SIG-M5 (cell line): ENCODE results near the gene NMNAT2.

ENCODE experiments used
- DNase-seq: peaks from one replicate; lab custom pipeline; 2025; lab: John Stamatoyannopoulos, UW

NMNAT2 gene

GRCh38 chr1:183237046-183237445, 181.1 kb downstream of the NMNAT2 start:
- no peak for DNase-seq

GRCh38 chr1:183236158-183236725, 181.9 kb downstream of the NMNAT2 start:
- DNase-seq = no peak

GRCh38 chr1:183235503-183235902, 182.7 kb downstream of the NMNAT2 start:
- no peak for DNase-seq

GRCh38 chr1:183234660-183235476, 183.3 kb downstream of the NMNAT2 start:
- DNase-seq = no peak

- no peak for DNase-seq
Observed at GRCh38 chr1:183233113-183233512, 185.1 kb downstream of the NMNAT2 start.

- DNase-seq = no peak
Observed at GRCh38 chr1:183231545-183231944, 186.6 kb downstream of the NMNAT2 start.

GRCh38 chr1:183230413-183230812, 187.8 kb downstream of the NMNAT2 start:
- DNase-seq = no peak

- DNase-seq = no peak
Observed at GRCh38 chr1:183228347-183229220, 189.6 kb downstream of the NMNAT2 start.

GRCh38 chr1:183227422-183228346, 190.5 kb downstream of the NMNAT2 start:
- DNase-seq = no peak

- DNase-seq = no peak
Observed at GRCh38 chr1:183226963-183227362, 191.2 kb downstream of the NMNAT2 start.

GRCh38 chr1:183226361-183226760, 191.8 kb downstream of the NMNAT2 start:
- DNase-seq = no peak

GRCh38 chr1:183223467-183223866, 194.7 kb downstream of the NMNAT2 start:
- no peak for DNase-seq

- DNase-seq = no peak
Observed at GRCh38 chr1:183222909-183223308, 195.3 kb downstream of the NMNAT2 start.

GRCh38 chr1:183219616-183220009, 198.6 kb downstream of the NMNAT2 start:
- no peak for DNase-seq

GRCh38 chr1:183218971-183219615, 199.1 kb downstream of the NMNAT2 start:
- DNase-seq = no peak

GRCh38 chr1:183218027-183218618, 200.1 kb downstream of the NMNAT2 start:
- DNase-seq = no peak

- no peak for DNase-seq
Observed at GRCh38 chr1:183215936-183216335, 202.2 kb downstream of the NMNAT2 start.

GRCh38 chr1:183215076-183215720, 203.0 kb downstream of the NMNAT2 start:
- no peak for DNase-seq

- no peak for DNase-seq
Observed at GRCh38 chr1:183214021-183214970, 203.9 kb downstream of the NMNAT2 start.
